Stimulated activated CD4-positive, alpha-beta T cell treated with anti-CD3 and anti-CD28 coated beads, TNF-alpha, amount 100 ng/mL, for 48 hours (primary cell): Measurements from ENCODE around the gene TMEM132D.

Source experiments
- DNase-seq, 3 donors: peaks; one replicate each; pipeline ENCODE4 v3.0.0-alpha.2; 2020; ENCODE audit warnings: low read depth in 3 of 3

TMEM132D gene

GRCh38 chr12:129660946-129661345, 242.9 kb downstream of the TMEM132D start:
- no peak for DNase-seq

GRCh38 chr12:129659961-129660622, 243.7 kb downstream of the TMEM132D start:
- no peak for DNase-seq

- DNase-seq: no peak
These were observed 246.6 kb downstream of the TMEM132D start for GRCh38 chr12:129657179-129657578.

GRCh38 chr12:129651951-129652350, 251.9 kb downstream of the TMEM132D start:
- DNase-seq: no peak

GRCh38 chr12:129641926-129642325, 261.9 kb downstream of the TMEM132D start:
- DNase-seq: no peak

- no peak for DNase-seq
These were observed 268.7 kb downstream of the TMEM132D start for GRCh38 chr12:129635021-129635685.

GRCh38 chr12:129631316-129631715, 272.5 kb downstream of the TMEM132D start:
- DNase-seq: no peak

GRCh38 chr12:129629901-129630300, 273.9 kb downstream of the TMEM132D start:
- no peak for DNase-seq

- DNase-seq: no peak
These were observed 281.3 kb downstream of the TMEM132D start for GRCh38 chr12:129622566-129622965.

- no peak for DNase-seq
These were observed 284.6 kb downstream of the TMEM132D start for GRCh38 chr12:129619271-129619670.

- no peak for DNase-seq
These were observed 286.0 kb downstream of the TMEM132D start for GRCh38 chr12:129617849-129618248.

- no peak for DNase-seq
These were observed 288.8 kb downstream of the TMEM132D start for GRCh38 chr12:129615001-129615400.

- no peak for DNase-seq
These were observed 289.5 kb downstream of the TMEM132D start for GRCh38 chr12:129614221-129614885.

GRCh38 chr12:129613314-129613713, 290.5 kb downstream of the TMEM132D start:
- no peak for DNase-seq

GRCh38 chr12:129610601-129611120, 293.2 kb downstream of the TMEM132D start:
- DNase-seq: no peak

GRCh38 chr12:129607756-129608155, 296.1 kb downstream of the TMEM132D start:
- DNase-seq: no peak

GRCh38 chr12:129607301-129607700, 296.5 kb downstream of the TMEM132D start:
- no peak for DNase-seq

- DNase-seq: no peak
These were observed 297.6 kb downstream of the TMEM132D start for GRCh38 chr12:129606239-129606638.

- DNase-seq: no peak
These were observed 298.2 kb downstream of the TMEM132D start for GRCh38 chr12:129605666-129606065.

GRCh38 chr12:129604506-129604905, 299.3 kb downstream of the TMEM132D start:
- DNase-seq: no peak

GRCh38 chr12:129599406-129599805, 304.4 kb downstream of the TMEM132D start:
- no peak for DNase-seq

- DNase-seq: no peak
These were observed 309.7 kb downstream of the TMEM132D start for GRCh38 chr12:129594098-129594497.

- DNase-seq: no peak
These were observed 311.4 kb downstream of the TMEM132D start for GRCh38 chr12:129592449-129592848.
